ENCODE data around the gene TMEM164. TPM values are rescaled to one million over a fixed set of nuclear protein-coding genes. Genes with fewer than 3 reads are reported as not detected.

The TMEM164 gene
- total RNA-seq, 1 experiment from 2014 or later: 26.2 TPM

DNA sequence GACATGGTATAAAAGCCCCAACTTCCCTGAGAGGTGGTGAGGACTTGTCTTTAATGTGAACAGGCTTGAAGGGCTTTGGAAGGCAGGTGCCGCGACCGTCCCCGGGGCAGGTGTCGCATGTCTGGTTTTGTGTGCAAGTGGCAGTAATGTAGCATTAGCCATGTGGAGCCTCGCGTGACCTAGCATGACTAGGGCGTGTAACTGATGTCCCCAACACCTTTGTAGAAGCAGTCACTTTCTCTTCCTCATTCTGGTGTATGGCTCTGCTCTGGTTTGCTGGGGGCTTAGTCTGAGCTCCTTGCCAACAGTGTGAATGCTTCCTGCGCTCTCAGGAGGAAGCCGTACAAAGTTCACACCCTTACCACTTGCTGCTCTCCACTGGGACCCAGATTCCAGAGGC lies 169.3 kb downstream of the TMEM164 start:
- DNase-seq: no peak
- TF ChIP-seq, protein P1, sequence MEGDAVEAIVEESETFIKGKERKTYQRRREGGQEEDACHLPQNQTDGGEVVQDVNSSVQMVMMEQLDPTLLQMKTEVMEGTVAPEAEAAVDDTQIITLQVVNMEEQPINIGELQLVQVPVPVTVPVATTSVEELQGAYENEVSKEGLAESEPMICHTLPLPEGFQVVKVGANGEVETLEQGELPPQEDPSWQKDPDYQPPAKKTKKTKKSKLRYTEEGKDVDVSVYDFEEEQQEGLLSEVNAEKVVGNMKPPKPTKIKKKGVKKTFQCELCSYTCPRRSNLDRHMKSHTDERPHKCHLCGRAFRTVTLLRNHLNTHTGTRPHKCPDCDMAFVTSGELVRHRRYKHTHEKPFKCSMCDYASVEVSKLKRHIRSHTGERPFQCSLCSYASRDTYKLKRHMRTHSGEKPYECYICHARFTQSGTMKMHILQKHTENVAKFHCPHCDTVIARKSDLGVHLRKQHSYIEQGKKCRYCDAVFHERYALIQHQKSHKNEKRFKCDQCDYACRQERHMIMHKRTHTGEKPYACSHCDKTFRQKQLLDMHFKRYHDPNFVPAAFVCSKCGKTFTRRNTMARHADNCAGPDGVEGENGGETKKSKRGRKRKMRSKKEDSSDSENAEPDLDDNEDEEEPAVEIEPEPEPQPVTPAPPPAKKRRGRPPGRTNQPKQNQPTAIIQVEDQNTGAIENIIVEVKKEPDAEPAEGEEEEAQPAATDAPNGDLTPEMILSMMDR (IDR thresholded peaks at IDR 0.05; ENCODE audit: insufficient read depth in 1 of 2, low read depth in 1 of 2, low read length in 1 of 2, severe bottlenecking in 1 of 2, unreplicated experiment in 1 of 2): no peak
- no peak overlapping the region for H3K4me3 Mint-ChIP-seq (ENCODE audit: unreplicated experiment)
- no peaks in the 10 kb centered on the region for H3K27me3 ChIP-seq (replicated peaks; ENCODE audit: control insufficient read depth, insufficient read depth, low read length)
- H3K27ac Mint-ChIP-seq (ENCODE audit: unreplicated experiment): no peak overlapping the region
- H3K27me3 Mint-ChIP-seq (ENCODE audit: insufficient read depth, unreplicated experiment): no peaks in the 10 kb centered on the region
- POLR2A ChIA-PET: no interaction called here
- H3K9me3 Mint-ChIP-seq (ENCODE audit: unreplicated experiment): no peaks in the 10 kb centered on the region
- H3K4me1 ChIP-seq: no peaks in the 10 kb centered on the region
- BruUV-seq (replicated peaks): no TSS peak
- H3K36me3 ChIP-seq (ENCODE audit: control insufficient read depth, insufficient read depth, low read length): no peaks in the 10 kb centered on the region; the same call in 1 of the 2 replicates
- CTCF ChIA-PET: no interaction called here
- no peak overlapping the region for H3K4me3 ChIP-seq (ENCODE audit: low read depth, low read length)
- intact Hi-C loops (cut with micrococcal nuclease; ENCODE audit: unreplicated experiment): no loop called here
- peaks cover 18% of the 10 kb centered on the region for H3K36me3 Mint-ChIP-seq (ENCODE audit: insufficient read depth, unreplicated experiment)
- no peaks in the 10 kb centered on the region for H3K9me3 ChIP-seq
- H3K4me1 Mint-ChIP-seq (ENCODE audit: low read depth, unreplicated experiment): no peaks in the 10 kb centered on the region

DNA sequence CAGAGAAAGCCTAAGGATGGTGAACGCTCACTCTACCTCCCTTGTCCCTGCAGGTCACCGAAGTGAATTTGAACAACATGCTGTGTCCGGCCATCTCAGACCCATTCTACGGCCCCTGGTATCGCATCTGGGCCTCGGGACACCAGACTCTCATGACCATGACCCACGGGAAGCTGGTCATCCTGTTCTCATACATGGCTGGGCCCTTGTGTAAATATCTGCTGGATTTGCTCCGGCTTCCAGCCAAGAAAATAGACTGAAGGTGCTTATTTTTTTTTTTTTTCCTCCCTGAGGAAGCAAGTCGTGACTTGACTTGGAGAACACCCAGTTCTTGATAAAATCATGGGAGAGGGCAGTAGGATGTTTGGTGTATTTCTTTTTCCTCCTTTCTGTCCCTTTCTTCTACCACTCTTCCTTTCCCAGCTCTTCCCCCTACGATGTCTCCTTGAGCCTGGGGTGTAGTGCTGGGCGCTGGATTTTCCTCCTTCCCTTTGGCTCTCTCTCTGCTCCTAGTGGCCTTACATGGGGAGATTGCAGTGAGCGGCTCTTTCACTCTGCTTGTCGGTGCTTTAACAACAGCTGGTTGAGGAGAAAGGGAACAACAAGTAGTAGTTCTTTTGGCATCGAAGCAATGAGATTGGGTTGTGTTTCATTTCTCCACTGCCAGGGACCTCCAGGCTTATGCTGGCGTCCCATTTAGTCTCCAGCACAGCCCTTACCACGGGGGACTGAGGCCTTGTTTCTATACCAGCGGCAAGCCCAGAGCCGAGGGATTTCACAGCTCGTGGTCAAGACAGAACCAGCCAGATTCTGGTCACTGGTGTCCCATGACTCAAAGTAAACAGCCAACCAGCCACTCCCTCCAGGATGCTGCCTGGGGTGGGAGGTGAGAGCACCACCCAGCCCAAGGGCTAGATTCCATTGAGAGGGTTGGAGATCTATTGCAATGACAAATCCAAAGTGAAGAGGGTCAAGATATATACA lies 170.6 kb downstream of the TMEM164 start:
- H3K9me3 ChIP-seq: no peaks in the 10 kb centered on the region
- Mint-ChIP-seq H3K4me3 (ENCODE audit: unreplicated experiment) (no peak overlapping the region), H3K4me1 (ENCODE audit: low read depth, unreplicated experiment) (no peaks in the 10 kb centered on the region), H3K9me3 (ENCODE audit: unreplicated experiment) (no peaks in the 10 kb centered on the region), H3K27me3 (ENCODE audit: insufficient read depth, unreplicated experiment) (no peaks in the 10 kb centered on the region), H3K36me3 (ENCODE audit: insufficient read depth, unreplicated experiment) (peaks cover 18% of the 10 kb centered on the region), H3K27ac (ENCODE audit: unreplicated experiment) (no peak overlapping the region)
- intact Hi-C loops (cut with micrococcal nuclease; ENCODE audit: unreplicated experiment): no loop called here
- no peaks in the 10 kb centered on the region for H3K4me1 ChIP-seq
- no TSS peak for BruUV-seq (replicated peaks)
- H3K4me3 ChIP-seq (ENCODE audit: low read depth, low read length): no peak overlapping the region
- ChIA-PET CTCF (no interaction called here), POLR2A (no interaction called here)
- DNase-seq: no peak
- no peaks in the 10 kb centered on the region for H3K27me3 ChIP-seq (replicated peaks; ENCODE audit: control insufficient read depth, insufficient read depth, low read length)
- TF ChIP-seq, protein P1 (IDR thresholded peaks at IDR 0.05; ENCODE audit: insufficient read depth in 1 of 2, low read depth in 1 of 2, low read length in 1 of 2, severe bottlenecking in 1 of 2, unreplicated experiment in 1 of 2): no peak
- H3K36me3 ChIP-seq (ENCODE audit: control insufficient read depth, insufficient read depth, low read length): no peaks in the 10 kb centered on the region; the same call in 1 of the 2 replicates

DNA sequence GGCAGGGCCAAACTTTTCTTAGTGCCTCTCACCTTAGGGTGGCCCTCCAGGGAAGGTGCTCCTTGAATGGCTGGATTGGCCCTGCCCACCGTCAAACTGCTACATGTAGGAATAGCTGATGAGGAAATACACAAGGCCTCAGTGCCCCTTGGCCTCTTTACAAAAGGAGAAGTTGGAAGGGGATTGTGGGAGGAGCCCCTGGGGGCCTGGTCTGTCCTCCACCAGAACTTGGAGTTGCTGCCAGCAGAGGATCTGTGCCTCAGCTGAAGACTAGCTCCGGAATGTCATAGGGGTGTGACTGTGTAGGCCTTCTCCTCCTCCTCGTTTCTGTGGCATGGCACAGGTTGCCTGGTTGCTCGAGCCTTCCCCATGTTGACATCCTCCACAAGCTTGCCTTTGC lies 172.2 kb downstream of the TMEM164 start:
- Histone ChIP-seq H3K9me3 (no peaks in the 10 kb centered on the region), H3K4me1 (no peaks in the 10 kb centered on the region), H3K4me3 (ENCODE audit: low read depth, low read length) (no peak overlapping the region), H3K36me3 (ENCODE audit: control insufficient read depth, insufficient read depth, low read length) (no peaks in the 10 kb centered on the region; the same call in 1 of the 2 replicates), H3K27me3 (replicated peaks; ENCODE audit: control insufficient read depth, insufficient read depth, low read length) (no peaks in the 10 kb centered on the region)
- TF ChIP-seq, protein P1 (IDR thresholded peaks at IDR 0.05; ENCODE audit: insufficient read depth in 1 of 2, low read depth in 1 of 2, low read length in 1 of 2, severe bottlenecking in 1 of 2, unreplicated experiment in 1 of 2): no peak
- Mint-ChIP-seq H3K4me1 (ENCODE audit: low read depth, unreplicated experiment) (no peaks in the 10 kb centered on the region), H3K27ac (ENCODE audit: unreplicated experiment) (no peak overlapping the region), H3K4me3 (ENCODE audit: unreplicated experiment) (no peak overlapping the region), H3K36me3 (ENCODE audit: insufficient read depth, unreplicated experiment) (peaks cover 12% of the 10 kb centered on the region), H3K9me3 (ENCODE audit: unreplicated experiment) (no peaks in the 10 kb centered on the region), H3K27me3 (ENCODE audit: insufficient read depth, unreplicated experiment) (no peaks in the 10 kb centered on the region)
- BruUV-seq (replicated peaks): no TSS peak
- ChIA-PET CTCF (no interaction called here), POLR2A (no interaction called here)
- intact Hi-C loops (cut with micrococcal nuclease; ENCODE audit: unreplicated experiment): no loop called here
- DNase-seq: no peak
